HepG2 (cell line): Measurements from ENCODE around the gene PTPN3. TPM values are rescaled to one million over a fixed set of nuclear protein-coding genes. Genes with fewer than 3 reads are reported as not detected.

ENCODE experiments used
- ATAC-seq: fragments of 200-7000 bp; cut with Tn5 transposase; 3 replicates; pipeline ENCODE4 v1.9.1; 2020; ENCODE audit warnings: mild to moderate bottlenecking, moderate library complexity
- BruUV-seq: library from RNA; stranded (reverse); fragments of 400-500 nt; replicated peaks from 2 replicates; lab custom pipeline; 2021; lab: Mats Ljungman, UMichigan
- CTCF ChIA-PET: fragments of 300-600 bp; formaldehyde crosslinking; extraction: SDS; loops from one replicate; lab custom pipeline; 2021; ENCODE audit warnings: low total read pairs, inconsistent platforms, low intra/inter-chr PET ratio; lab: Yijun Ruan, JAX
- POLR2A ChIA-PET: fragments of 350-600 bp; sonication (Branson Sonifier 250); formaldehyde crosslinking; loops from one replicate; lab custom pipeline; 2020; ENCODE audit warnings: antibody characterized with exemption, inconsistent platforms; lab: Yijun Ruan, JAX
- DNase-seq: peaks from one replicate; pipeline ENCODE4 v3.0.0-alpha.2; 2015; ENCODE audit warnings: low spot score
- FAIRE-seq: peaks from 3 replicates; lab custom pipeline; 2011; peaks lifted over from hg19 to GRCh38; lab: Jason Lieb, UNC
- H2AFZ ChIP-seq: one replicate; pipeline ENCODE4 v1.6.1; 2011; ENCODE audit warnings: low read length, inconsistent platforms
- H3K27ac ChIP-seq: fragments of 300-600 bp; 3 replicates; pipeline ENCODE4 v1.8.0; 2011; ENCODE audit warnings: mixed run types, mild to moderate bottlenecking, mixed read lengths, low read length, inconsistent platforms; ENCODE audit not compliant: insufficient read depth; ENCODE audit errors: extremely low read length
- H3K27me3 ChIP-seq, 2 experiments: fragments of 200-600 bp in 1 of 2; 2 replicates in 1 of 2; 3 replicates in 1 of 2; pipeline versions ENCODE4 v1.6.0 to v1.8.0; 2011; ENCODE audit warnings: low read length in 2 of 2, mild to moderate bottlenecking in 2 of 2, moderate library complexity in 2 of 2, inconsistent platforms in 1 of 2; ENCODE audit not compliant: insufficient read depth in 2 of 2, control insufficient read depth in 1 of 2
- H3K36me3 ChIP-seq, 2 experiments: fragments of 200-600 bp in 1 of 2; replicated peaks in 1 of 2; 2 replicates in 1 of 2; 3 replicates in 1 of 2; pipeline versions ENCODE4 v1.5.1 to v1.8.0; 2011; ENCODE audit warnings: low read length in 2 of 2, inconsistent platforms in 1 of 2; ENCODE audit not compliant: insufficient read depth in 2 of 2, control insufficient read depth in 1 of 2
- H3K4me1 ChIP-seq: 2 replicates; pipeline ENCODE4 v1.5.1; 2012; ENCODE audit warnings: low read length, inconsistent platforms; ENCODE audit not compliant: insufficient read depth
- H3K4me2 ChIP-seq: 2 replicates; pipeline ENCODE4 v1.6.0; 2011; ENCODE audit warnings: low read depth, low read length, inconsistent platforms
- H3K4me3 ChIP-seq, 3 experiments: fragments of 200-600 bp in 1 of 3; sonication (generic), shearing (Covaris generic) in 1 of 3; replicated peaks in 1 of 3; 2 replicates each; pipeline ENCODE4 v1.5.1; 2011 to 2016; ENCODE audit warnings: low read length in 3 of 3, inconsistent platforms in 2 of 3, low read depth in 2 of 3, mild to moderate bottlenecking in 2 of 3, control low read depth in 1 of 3, mixed read lengths in 1 of 3; ENCODE audit not compliant: insufficient read depth in 1 of 3
- H3K79me2 ChIP-seq: one replicate; pipeline ENCODE4 v1.6.1; 2011; ENCODE audit warnings: low read length, inconsistent platforms; ENCODE audit not compliant: insufficient read depth
- H3K9ac ChIP-seq: 2 replicates; pipeline ENCODE4 v1.6.0; 2011; ENCODE audit warnings: mild to moderate bottlenecking, low read depth, low read length, inconsistent platforms; ENCODE audit not compliant: insufficient read depth
- H3K9me3 ChIP-seq: 2 replicates; pipeline ENCODE4 v1.5.1; 2012; ENCODE audit warnings: mild to moderate bottlenecking, low read length
- H4K20me1 ChIP-seq: 2 replicates; pipeline ENCODE4 v1.6.0; 2011; ENCODE audit warnings: inconsistent platforms, mild to moderate bottlenecking, low read length, moderate library complexity; ENCODE audit not compliant: insufficient read depth
- HOXA7 ChIP-seq: sonication (generic); formaldehyde crosslinking; IDR thresholded peaks from 2 replicates; pipeline ENCODE4 v1.8.1; 2022; ENCODE audit warnings: mild to moderate bottlenecking, missing genetic modification reagents, moderate library complexity
- PAF1 ChIP-seq: IDR thresholded peaks from 2 replicates; pipeline ENCODE4 v1.6.1; 2016; ENCODE audit warnings: missing genetic modification reagents, missing compliant biosample characterization
- PITX1 ChIP-seq: sonication (generic); formaldehyde crosslinking; IDR thresholded peaks from 2 replicates; pipeline ENCODE4 v1.5.1; 2020; ENCODE audit warnings: mild to moderate bottlenecking, missing genetic modification reagents
- SYNCRIP ChIP-seq: fragments of 200-400 bp; formaldehyde crosslinking; IDR thresholded peaks from 2 replicates; pipeline ENCODE4 v1.6.1; 2018; ENCODE audit warnings: mild to moderate bottlenecking, low read depth, low read length; ENCODE audit not compliant: insufficient read depth
- TBX2 ChIP-seq: sonication (generic); formaldehyde crosslinking; IDR thresholded peaks from 2 replicates; pipeline ENCODE4 v1.5.0; 2020; ENCODE audit warnings: missing genetic modification reagents, mild to moderate bottlenecking, borderline replicate concordance
- ZC3H4 ChIP-seq: sonication (generic); formaldehyde crosslinking; IDR thresholded peaks from 2 replicates; pipeline ENCODE4 v1.4.0; 2020; ENCODE audit warnings: missing genetic modification reagents, borderline replicate concordance
- ZNF350 ChIP-seq: sonication (generic); formaldehyde crosslinking; IDR thresholded peaks from 2 replicates; pipeline ENCODE4 v1.4.0; 2020; ENCODE audit warnings: mild to moderate bottlenecking, low read depth, missing genetic modification reagents, borderline replicate concordance
- ZNF354B ChIP-seq: sonication (generic); formaldehyde crosslinking; IDR thresholded peaks from 2 replicates; pipeline ENCODE4 v1.8.0; 2022; ENCODE audit warnings: mild to moderate bottlenecking, missing genetic modification reagents
- ZNF776 ChIP-seq: sonication (generic); formaldehyde crosslinking; IDR thresholded peaks from 2 replicates; pipeline ENCODE4 v1.4.0; 2020; ENCODE audit warnings: mild to moderate bottlenecking, missing genetic modification reagents
- WGBS: methylation state at CpG from one replicate; pipeline ENCODE4 v1.1.6; 2017; ENCODE audit warnings: low lambda C conversion rate; 5-methylcytosine and 5-hydroxymethylcytosine counted together
- in situ Hi-C: cut with HindIII; loops from 2 replicates; pipeline ENCODE4 v1.10.0; 2017; ENCODE audit warnings: low pct_unique_long_range_greater_than_20kb; ENCODE audit not compliant: extremely low pct_ligation_motif_present
- intact Hi-C: fragments of 100-400 bp; cut with micrococcal nuclease; formaldehyde crosslinking; loops from one replicate; pipeline ENCODE4 v1.10.0; 2022; ENCODE audit not compliant: unreplicated experiment
- polyA plus RNA-seq, 8 experiments: library from polyadenylated mRNA; depleted of rRNA in 3 of 8; stranded (reverse) in 7 of 8; unstranded in 1 of 8; fragments of >200 nt; fragmentation: Illumina TruSeq in 4 of 8; extraction: Trizol in 4 of 8; gene quantifications; 2 replicates each; pipeline versions ENCODE4 v1.2.1 to v1.2.3, GENCODE V29; 2011 to 2016; ENCODE audit warnings: low read depth in 4 of 8, missing spikeins in 1 of 8, mixed read lengths in 1 of 8; ENCODE audit not compliant: insufficient read depth in 1 of 8
- total RNA-seq, 5 experiments: library from RNA; depleted of rRNA; stranded (reverse); fragments of >200 nt; fragmentation: Illumina TruSeq; extraction: Trizol; gene quantifications; 2 replicates each; pipeline ENCODE4 v1.2.3, GENCODE V29; 2016; ENCODE audit warnings: low read depth in 1 of 5
- TF ChIP-seq, protein P1 (sequence below): sonication (generic); formaldehyde crosslinking; IDR thresholded peaks from 2 replicates; pipeline ENCODE4 v1.5.0; 2020; ENCODE audit warnings: mild to moderate bottlenecking, missing genetic modification reagents, borderline replicate concordance
- TF ChIP-seq, protein P2 (sequence below): sonication (generic); formaldehyde crosslinking; IDR thresholded peaks from 2 replicates; pipeline ENCODE4 v1.5.0; 2020; ENCODE audit warnings: missing genetic modification reagents, mild to moderate bottlenecking, borderline replicate concordance
- TF ChIP-seq, protein P3 (sequence below): conservative IDR thresholded peaks from 2 replicates; pipeline ENCODE4 v1.6.1; 2018; ENCODE audit warnings: missing genetic modification reagents

PTPN3 gene
- total and polyA plus RNA-seq, 2 of the 13 experiments (the other 11 are each of a cell fraction or from before 2014, with no cell fraction given): 5.6 to 20.5 TPM

DNA sequence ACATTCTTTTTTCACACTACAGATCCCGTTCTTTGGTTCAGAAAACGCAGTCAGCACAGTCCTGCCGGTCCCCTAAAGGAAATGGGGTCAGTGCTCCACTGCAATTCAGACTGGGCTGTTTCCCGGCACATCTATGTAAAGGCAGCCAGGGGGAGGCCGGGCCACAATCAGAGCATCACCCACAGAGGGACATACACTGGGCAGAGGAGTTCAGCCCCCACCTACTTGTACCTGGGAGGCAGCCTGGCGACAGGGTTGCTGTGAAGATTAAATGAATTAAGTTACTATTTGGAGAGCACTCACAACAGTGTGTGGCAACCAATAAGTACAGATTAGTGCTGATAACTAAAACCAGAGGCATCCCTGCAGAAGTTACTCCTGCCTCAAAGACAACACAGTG is 4.5 kb downstream of the PTPN3 start:
- in situ Hi-C loops (no loop called here), intact Hi-C loops (no loop called here)
- Histone ChIP-seq H2AFZ (no peak overlapping the region), H3K27me3 (peaks cover 0 to 3% of the 10 kb centered on the region in 2 experiments; a peak in 3 of 5 replicates), H3K79me2 (peaks cover 9% of the 10 kb centered on the region), H3K4me1 (peaks cover 38% of the 10 kb centered on the region), H3K36me3 (no peaks in the 10 kb centered on the region), H3K27ac (no peak overlapping the region), H3K9ac (no peak overlapping the region), H4K20me1 (no peaks in the 10 kb centered on the region), H3K9me3 (no peaks in the 10 kb centered on the region), H3K4me3 (no peak overlapping the region), H3K4me2 (no peak overlapping the region)
- ATAC-seq (no peak), DNase-seq (no peak), FAIRE-seq (no peak)
- ChIA-PET POLR2A (no interaction called here), CTCF (no interaction called here)
- 90% methylated on average over 6 of the region's 6 CpGs for WGBS
- BruUV-seq: no TSS peak
- TF ChIP-seq, protein P1, sequence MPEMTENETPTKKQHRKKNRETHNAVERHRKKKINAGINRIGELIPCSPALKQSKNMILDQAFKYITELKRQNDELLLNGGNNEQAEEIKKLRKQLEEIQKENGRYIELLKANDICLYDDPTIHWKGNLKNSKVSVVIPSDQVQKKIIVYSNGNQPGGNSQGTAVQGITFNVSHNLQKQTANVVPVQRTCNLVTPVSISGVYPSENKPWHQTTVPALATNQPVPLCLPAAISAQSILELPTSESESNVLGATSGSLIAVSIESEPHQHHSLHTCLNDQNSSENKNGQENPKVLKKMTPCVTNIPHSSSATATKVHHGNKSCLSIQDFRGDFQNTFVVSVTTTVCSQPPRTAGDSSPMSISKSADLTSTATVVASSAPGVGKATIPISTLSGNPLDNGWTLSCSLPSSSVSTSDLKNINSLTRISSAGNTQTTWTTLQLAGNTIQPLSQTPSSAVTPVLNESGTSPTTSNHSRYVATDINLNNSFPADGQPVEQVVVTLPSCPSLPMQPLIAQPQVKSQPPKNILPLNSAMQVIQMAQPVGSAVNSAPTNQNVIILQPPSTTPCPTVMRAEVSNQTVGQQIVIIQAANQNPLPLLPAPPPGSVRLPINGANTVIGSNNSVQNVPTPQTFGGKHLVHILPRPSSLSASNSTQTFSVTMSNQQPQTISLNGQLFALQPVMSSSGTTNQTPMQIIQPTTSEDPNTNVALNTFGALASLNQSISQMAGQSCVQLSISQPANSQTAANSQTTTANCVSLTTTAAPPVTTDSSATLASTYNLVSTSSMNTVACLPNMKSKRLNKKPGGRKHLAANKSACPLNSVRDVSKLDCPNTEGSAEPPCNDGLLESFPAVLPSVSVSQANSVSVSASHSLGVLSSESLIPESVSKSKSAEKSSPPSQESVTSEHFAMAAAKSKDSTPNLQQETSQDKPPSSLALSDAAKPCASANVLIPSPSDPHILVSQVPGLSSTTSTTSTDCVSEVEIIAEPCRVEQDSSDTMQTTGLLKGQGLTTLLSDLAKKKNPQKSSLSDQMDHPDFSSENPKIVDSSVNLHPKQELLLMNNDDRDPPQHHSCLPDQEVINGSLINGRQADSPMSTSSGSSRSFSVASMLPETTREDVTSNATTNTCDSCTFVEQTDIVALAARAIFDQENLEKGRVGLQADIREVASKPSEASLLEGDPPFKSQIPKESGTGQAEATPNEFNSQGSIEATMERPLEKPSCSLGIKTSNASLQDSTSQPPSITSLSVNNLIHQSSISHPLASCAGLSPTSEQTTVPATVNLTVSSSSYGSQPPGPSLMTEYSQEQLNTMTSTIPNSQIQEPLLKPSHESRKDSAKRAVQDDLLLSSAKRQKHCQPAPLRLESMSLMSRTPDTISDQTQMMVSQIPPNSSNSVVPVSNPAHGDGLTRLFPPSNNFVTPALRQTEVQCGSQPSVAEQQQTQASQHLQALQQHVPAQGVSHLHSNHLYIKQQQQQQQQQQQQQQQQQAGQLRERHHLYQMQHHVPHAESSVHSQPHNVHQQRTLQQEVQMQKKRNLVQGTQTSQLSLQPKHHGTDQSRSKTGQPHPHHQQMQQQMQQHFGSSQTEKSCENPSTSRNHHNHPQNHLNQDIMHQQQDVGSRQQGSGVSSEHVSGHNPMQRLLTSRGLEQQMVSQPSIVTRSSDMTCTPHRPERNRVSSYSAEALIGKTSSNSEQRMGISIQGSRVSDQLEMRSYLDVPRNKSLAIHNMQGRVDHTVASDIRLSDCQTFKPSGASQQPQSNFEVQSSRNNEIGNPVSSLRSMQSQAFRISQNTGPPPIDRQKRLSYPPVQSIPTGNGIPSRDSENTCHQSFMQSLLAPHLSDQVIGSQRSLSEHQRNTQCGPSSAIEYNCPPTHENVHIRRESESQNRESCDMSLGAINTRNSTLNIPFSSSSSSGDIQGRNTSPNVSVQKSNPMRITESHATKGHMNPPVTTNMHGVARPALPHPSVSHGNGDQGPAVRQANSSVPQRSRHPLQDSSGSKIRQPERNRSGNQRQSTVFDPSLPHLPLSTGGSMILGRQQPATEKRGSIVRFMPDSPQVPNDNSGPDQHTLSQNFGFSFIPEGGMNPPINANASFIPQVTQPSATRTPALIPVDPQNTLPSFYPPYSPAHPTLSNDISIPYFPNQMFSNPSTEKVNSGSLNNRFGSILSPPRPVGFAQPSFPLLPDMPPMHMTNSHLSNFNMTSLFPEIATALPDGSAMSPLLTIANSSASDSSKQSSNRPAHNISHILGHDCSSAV: no peak
- no peak for TF ChIP-seq ZNF354B (CRISPR knock-in tag)
- TF ChIP-seq, protein P2, sequence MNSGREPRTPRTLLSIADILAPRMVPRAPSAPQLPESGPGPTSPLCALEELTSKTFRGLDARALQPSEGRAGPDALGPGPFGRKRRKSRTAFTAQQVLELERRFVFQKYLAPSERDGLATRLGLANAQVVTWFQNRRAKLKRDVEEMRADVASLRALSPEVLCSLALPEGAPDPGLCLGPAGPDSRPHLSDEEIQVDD (CRISPR knock-in tag): no peak
- TF ChIP-seq ZNF350 (CRISPR knock-in tag): no peak
- no peak for TF ChIP-seq PITX1
- no peak for TF ChIP-seq TBX2 (CRISPR knock-in tag)
- TF ChIP-seq ZNF776 (CRISPR knock-in tag): no peak
- TF ChIP-seq PAF1 (CRISPR knock-in tag): no peak
- TF ChIP-seq ZC3H4: no peak
- TF ChIP-seq HOXA7: no peak
- TF ChIP-seq, protein P3, sequence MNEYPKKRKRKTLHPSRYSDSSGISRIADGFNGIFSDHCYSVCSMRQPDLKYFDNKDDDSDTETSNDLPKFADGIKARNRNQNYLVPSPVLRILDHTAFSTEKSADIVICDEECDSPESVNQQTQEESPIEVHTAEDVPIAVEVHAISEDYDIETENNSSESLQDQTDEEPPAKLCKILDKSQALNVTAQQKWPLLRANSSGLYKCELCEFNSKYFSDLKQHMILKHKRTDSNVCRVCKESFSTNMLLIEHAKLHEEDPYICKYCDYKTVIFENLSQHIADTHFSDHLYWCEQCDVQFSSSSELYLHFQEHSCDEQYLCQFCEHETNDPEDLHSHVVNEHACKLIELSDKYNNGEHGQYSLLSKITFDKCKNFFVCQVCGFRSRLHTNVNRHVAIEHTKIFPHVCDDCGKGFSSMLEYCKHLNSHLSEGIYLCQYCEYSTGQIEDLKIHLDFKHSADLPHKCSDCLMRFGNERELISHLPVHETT (CRISPR knock-in tag): no peak
- TF ChIP-seq SYNCRIP: no peak
